Upper lobe of left lung (tissue), 6 donors: ENCODE results near the gene IMPA2. TPM values are rescaled to one million over a fixed set of nuclear protein-coding genes. Genes with fewer than 3 reads are reported as not detected.

ENCODE experiments used
- ATAC-seq, 2 donors: fragments of 200-7000 bp; cut with Tn5 transposase; one replicate each; pipeline ENCODE4 v1.9.1; 2022; ENCODE audit warnings: mild to moderate bottlenecking in 2 of 2, moderate library complexity in 2 of 2; ENCODE audit not compliant: low FRiP score in 2 of 2
- DNase-seq, 2 donors: peaks; one replicate each; pipeline ENCODE4 v3.0.0-alpha.2; 2019 to 2020
- H3K27ac ChIP-seq, 4 donors: fragments of 200-600 bp; sonication (generic); one replicate each; pipeline ENCODE4 v1.5.1; 2016 to 2019
- H3K27me3 ChIP-seq, 4 donors: fragments of 200-600 bp; sonication (generic); one replicate each; pipeline ENCODE4 v1.5.1; 2017 to 2019
- H3K36me3 ChIP-seq, 4 donors: fragments of 200-600 bp; sonication (generic); one replicate each; pipeline ENCODE4 v1.5.1; 2016 to 2019
- H3K4me1 ChIP-seq, 4 donors: fragments of 200-600 bp; sonication (generic); one replicate each; pipeline ENCODE4 v1.5.1; 2018 to 2019
- H3K4me3 ChIP-seq, 4 donors: fragments of 200-600 bp; sonication (generic); one replicate each; pipeline ENCODE4 v1.5.1; 2017 to 2019; ENCODE audit warnings: mild to moderate bottlenecking in 2 of 4, moderate library complexity in 1 of 4
- H3K9me3 ChIP-seq, 4 donors: fragments of 200-600 bp; sonication (generic); one replicate each; pipeline ENCODE4 v1.5.1; 2018 to 2019
- CTCF ChIP-seq, 6 experiments: fragments of 450-650 bp in 4 of 6; fragments of 200-600 bp in 2 of 6; sonication (generic) in 2 of 6; IDR thresholded peaks; one replicate each; pipeline ENCODE4 v1.5.1; 2016 to 2019; ENCODE audit warnings: antibody characterized with exemption in 6 of 6
- EP300 ChIP-seq, 4 donors: sonication (generic); formaldehyde crosslinking; IDR thresholded peaks; one replicate each; pipeline ENCODE4 v1.5.1; 2017; ENCODE audit warnings: antibody characterized with exemption in 4 of 4, control low read depth in 2 of 4
- POLR2A ChIP-seq, 4 donors: fragments of 450-650 bp; IDR thresholded peaks; one replicate each; pipeline ENCODE4 v1.5.1; 2016 to 2017; ENCODE audit warnings: antibody characterized with exemption in 4 of 4, mild to moderate bottlenecking in 2 of 4
- POLR2AphosphoS5 ChIP-seq, 2 donors: sonication (generic); formaldehyde crosslinking; IDR thresholded peaks; one replicate each; pipeline ENCODE4 v1.5.1; 2017; ENCODE audit warnings: antibody characterized with exemption in 2 of 2
- WGBS, 2 donors: methylation state at CpG; one replicate each; pipeline ENCODE4 v1.1.5; 2017 to 2018; 5-methylcytosine and 5-hydroxymethylcytosine counted together
- total RNA-seq, 6 donors: library from RNA; depleted of rRNA in 4 of 6; stranded (reverse); fragments of >200 nt in 4 of 6; gene quantifications; one replicate each; pipeline versions ENCODE4 v1.1.0 to v1.2.1, GENCODE V29; 2016 to 2021
- donor health status: DM: no; HTN: no; CAD: no; lungs with moderate emphysema.
- donor health status: DM: no; HTN: yes; CAD: no; lungs with severe emphysema.

IMPA2 gene
- total RNA-seq, 6 donors from 2014 or later = 59.3 to 111 (median 77.6) TPM

- peak in 1 of 2 donors; percentile 47 for ATAC-seq
- Histone ChIP-seq H3K36me3 (peaks cover 0 to 52% (median 19%) of the 10 kb centered on the region in 4 donors), H3K27me3 (no peaks in the 10 kb centered on the region), H3K27ac (peak overlapping the region in 1 of 4 donors; percentile 2), H3K4me3 (no peak overlapping the region), H3K9me3 (no peaks in the 10 kb centered on the region), H3K4me1 (peaks cover 0 to 11% (median 9%) of the 10 kb centered on the region in 4 donors)
- no peak for TF ChIP-seq POLR2A (IDR thresholded peaks at IDR 0.05)
- TF ChIP-seq POLR2AphosphoS5 (IDR thresholded peaks at IDR 0.05) = no peak
- no peak for TF ChIP-seq EP300 (IDR thresholded peaks at IDR 0.05)
- no peak for TF ChIP-seq CTCF (IDR thresholded peaks at IDR 0.05)
- peak in 1 of 2 donors; percentile 56 for DNase-seq
- 74 to 76% methylated on average over 13 to 15 of the region's 15 CpGs for WGBS, 2 donors
Observed at GRCh38 chr18:12005538-12006487, 24.5 kb downstream of the IMPA2 start.

- no peak overlapping the region for H3K4me3 ChIP-seq
- ATAC-seq = no peak
Observed at GRCh38 chr18:12006488-12006840, 25.2 kb downstream of the IMPA2 start.

GRCh38 chr18:12007063-12007462 lies 25.8 kb downstream of the IMPA2 start:
- no peak for DNase-seq
- no peak overlapping the region for H3K4me3 ChIP-seq
- no peak overlapping the region for H3K27ac ChIP-seq
- WGBS, 2 donors = 93 to 97% methylated on average over 12 of the region's 12 CpGs
- no peak for ATAC-seq
- H3K4me1 ChIP-seq = peaks cover 0 to 23% (median 19%) of the 10 kb centered on the region in 4 donors
- TF ChIP-seq CTCF (IDR thresholded peaks at IDR 0.05) (no peak), POLR2AphosphoS5 (IDR thresholded peaks at IDR 0.05) (no peak), POLR2A (IDR thresholded peaks at IDR 0.05) (no peak), EP300 (IDR thresholded peaks at IDR 0.05) (no peak)
- no peaks in the 10 kb centered on the region for H3K9me3 ChIP-seq
- peaks cover 0 to 49% (median 22%) of the 10 kb centered on the region in 4 donors for H3K36me3 ChIP-seq
- no peaks in the 10 kb centered on the region for H3K27me3 ChIP-seq

More at GRCh38 chr18:12006488-12006840, 25.2 kb downstream of the IMPA2 start:
- Histone ChIP-seq H3K27me3 (no peaks in the 10 kb centered on the region), H3K4me1 (peaks cover 0 to 18% (median 15%) of the 10 kb centered on the region in 4 donors), H3K36me3 (peaks cover 0 to 52% (median 22%) of the 10 kb centered on the region in 4 donors), H3K9me3 (no peaks in the 10 kb centered on the region), H3K27ac (no peak overlapping the region)
- 96 to 98% methylated on average over 6 of the region's 6 CpGs for WGBS, 2 donors
- DNase-seq = no peak
- TF ChIP-seq EP300 (IDR thresholded peaks at IDR 0.05) = no peak
- TF ChIP-seq POLR2A (IDR thresholded peaks at IDR 0.05) = no peak
- TF ChIP-seq CTCF (IDR thresholded peaks at IDR 0.05) = no peak
- no peak for TF ChIP-seq POLR2AphosphoS5 (IDR thresholded peaks at IDR 0.05)

- Histone ChIP-seq H3K27ac (no peak overlapping the region), H3K27me3 (no peaks in the 10 kb centered on the region), H3K36me3 (peaks cover 0 to 49% (median 22%) of the 10 kb centered on the region in 4 donors), H3K4me3 (no peak overlapping the region), H3K9me3 (no peaks in the 10 kb centered on the region), H3K4me1 (peaks cover 0 to 36% (median 26%) of the 10 kb centered on the region in 4 donors)
- 89 to 92% methylated on average over 11 to 13 of the region's 13 CpGs for WGBS, 2 donors
- DNase-seq (no peak), ATAC-seq (no peak)
- TF ChIP-seq CTCF (IDR thresholded peaks at IDR 0.05) (no peak), EP300 (IDR thresholded peaks at IDR 0.05) (no peak), POLR2A (IDR thresholded peaks at IDR 0.05) (no peak), POLR2AphosphoS5 (IDR thresholded peaks at IDR 0.05) (no peak)
Observed at GRCh38 chr18:12008181-12008767, 27.0 kb downstream of the IMPA2 start.
